Gastrocnemius medialis (tissue), 4 donors: Measurements from ENCODE around the gene PKHD1. TPM values are rescaled to one million over a fixed set of nuclear protein-coding genes. Genes with fewer than 3 reads are reported as not detected.

Experiments used
- ATAC-seq, 2 donors: fragments of 150-250 bp; one replicate each; pipeline ENCODE4 v1.9.1; 2016
- DNase-seq, 2 donors: peaks; one replicate each; pipeline ENCODE4 v3.0.0-alpha.2; 2019
- H3K27ac ChIP-seq, 4 donors: fragments of 200-600 bp; sonication (generic); 1 replicate in 1 of 4; 2 replicates in 3 of 4; pipeline ENCODE4 v1.5.1; 2016 to 2018; ENCODE audit warnings: mild to moderate bottlenecking in 2 of 4, moderate library complexity in 1 of 4
- H3K27me3 ChIP-seq, 3 donors: fragments of 200-600 bp; sonication (generic) in 2 of 3; 1 replicate in 1 of 3; 2 replicates in 2 of 3; pipeline versions ENCODE4 v1.5.1 to v1.6.0; 2016 to 2019; ENCODE audit warnings: mild to moderate bottlenecking in 1 of 3, moderate library complexity in 1 of 3
- H3K36me3 ChIP-seq, 2 donors: fragments of 200-600 bp; sonication (generic) in 1 of 2; one replicate each; pipeline ENCODE4 v1.5.1; 2017 to 2018
- H3K4me1 ChIP-seq, 2 donors: fragments of 200-600 bp; sonication (generic) in 1 of 2; one replicate each; pipeline ENCODE4 v1.5.1; 2016 to 2017; ENCODE audit warnings: mild to moderate bottlenecking in 2 of 2
- H3K4me3 ChIP-seq, 4 donors: fragments of 200-600 bp; sonication (generic) in 3 of 4; 1 replicate in 1 of 4; 2 replicates in 3 of 4; pipeline ENCODE4 v1.5.1; 2016 to 2019; ENCODE audit warnings: mild to moderate bottlenecking in 2 of 4
- H3K9me3 ChIP-seq, 3 donors: fragments of 200-600 bp; sonication (generic) in 2 of 3; 1 replicate in 1 of 3; 2 replicates in 2 of 3; pipeline ENCODE4 v1.5.1; 2016 to 2019
- POLR2A ChIP-seq, 2 donors: fragments of 450-650 bp; IDR thresholded peaks; one replicate each; pipeline ENCODE4 v1.6.1; 2017; ENCODE audit warnings: antibody characterized with exemption in 2 of 2, mild to moderate bottlenecking in 2 of 2, moderate library complexity in 2 of 2
- in situ Hi-C, 4 donors: fragments of 200-750 bp; cut with MboI; loops; one replicate each; pipeline versions ENCODE4 v1.15.0 to v1.8.0; 2017; ENCODE audit warnings: low sequenced_read_pairs in 4 of 4
- intact Hi-C: fragments of 100-400 bp; cut with DNase I; formaldehyde crosslinking; loops from one replicate; pipeline ENCODE4 v1.15.1; 2023; ENCODE audit warnings: low total_unique reads
- total RNA-seq, 4 donors: library from RNA; depleted of rRNA; stranded (reverse); fragments of >200 nt; gene quantifications; one replicate each; pipeline versions ENCODE4 v1.1.0 to v1.2.3, GENCODE V29; 2016
- TF ChIP-seq, protein P1 (sequence below), 5 experiments: fragments of 450-650 bp in 3 of 5; fragments of 200-600 bp in 2 of 5; sonication (generic) in 2 of 5; IDR thresholded peaks in 4 of 5; conservative IDR thresholded peaks in 1 of 5; 1 replicate in 4 of 5; 2 replicates in 1 of 5; pipeline ENCODE4 v1.5.1; 2016 to 2019; ENCODE audit warnings: antibody characterized with exemption in 5 of 5, mild to moderate bottlenecking in 3 of 5, moderate library complexity in 3 of 5

PKHD1 gene
- total RNA-seq, 4 donors from 2014 or later = 0.02 to 0.05 (median 0.02) TPM; not detected in 1

DNA sequence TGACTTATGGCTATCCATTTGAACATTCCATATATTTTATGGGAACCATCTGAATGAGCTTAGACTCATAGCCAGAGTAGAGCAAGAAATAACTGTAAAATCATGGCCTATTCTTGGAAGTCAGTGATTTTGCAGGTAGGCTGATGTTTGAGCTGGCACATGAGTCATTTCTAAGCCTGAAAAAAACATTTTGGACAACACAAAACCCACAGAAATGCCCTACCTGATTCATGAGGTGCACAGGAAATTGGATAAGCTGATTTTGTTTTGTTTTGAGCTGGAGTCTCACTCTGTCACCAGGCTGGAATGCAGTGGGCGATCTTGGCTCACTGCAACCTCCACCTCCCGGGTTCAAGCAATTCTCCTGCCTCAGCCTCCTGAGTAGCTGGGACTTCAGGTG lies 443.0 kb downstream of the PKHD1 start:
- Histone ChIP-seq H3K27ac (no peak overlapping the region), H3K27me3 (no peaks in the 10 kb centered on the region), H3K4me1 (no peaks in the 10 kb centered on the region), H3K4me3 (no peak overlapping the region), H3K9me3 (no peaks in the 10 kb centered on the region), H3K36me3 (no peaks in the 10 kb centered on the region)
- TF ChIP-seq, protein P1, sequence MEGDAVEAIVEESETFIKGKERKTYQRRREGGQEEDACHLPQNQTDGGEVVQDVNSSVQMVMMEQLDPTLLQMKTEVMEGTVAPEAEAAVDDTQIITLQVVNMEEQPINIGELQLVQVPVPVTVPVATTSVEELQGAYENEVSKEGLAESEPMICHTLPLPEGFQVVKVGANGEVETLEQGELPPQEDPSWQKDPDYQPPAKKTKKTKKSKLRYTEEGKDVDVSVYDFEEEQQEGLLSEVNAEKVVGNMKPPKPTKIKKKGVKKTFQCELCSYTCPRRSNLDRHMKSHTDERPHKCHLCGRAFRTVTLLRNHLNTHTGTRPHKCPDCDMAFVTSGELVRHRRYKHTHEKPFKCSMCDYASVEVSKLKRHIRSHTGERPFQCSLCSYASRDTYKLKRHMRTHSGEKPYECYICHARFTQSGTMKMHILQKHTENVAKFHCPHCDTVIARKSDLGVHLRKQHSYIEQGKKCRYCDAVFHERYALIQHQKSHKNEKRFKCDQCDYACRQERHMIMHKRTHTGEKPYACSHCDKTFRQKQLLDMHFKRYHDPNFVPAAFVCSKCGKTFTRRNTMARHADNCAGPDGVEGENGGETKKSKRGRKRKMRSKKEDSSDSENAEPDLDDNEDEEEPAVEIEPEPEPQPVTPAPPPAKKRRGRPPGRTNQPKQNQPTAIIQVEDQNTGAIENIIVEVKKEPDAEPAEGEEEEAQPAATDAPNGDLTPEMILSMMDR (IDR thresholded peaks at IDR 0.05 in 4 of 5, conservative IDR thresholded peaks at IDR 0.05 in 1 of 5) = no peak
- TF ChIP-seq POLR2A (IDR thresholded peaks at IDR 0.05) = no peak
- DNase-seq (no peak), ATAC-seq (no peak)
- in situ Hi-C loops (no loop called here), intact Hi-C loops (no loop called here)

DNA sequence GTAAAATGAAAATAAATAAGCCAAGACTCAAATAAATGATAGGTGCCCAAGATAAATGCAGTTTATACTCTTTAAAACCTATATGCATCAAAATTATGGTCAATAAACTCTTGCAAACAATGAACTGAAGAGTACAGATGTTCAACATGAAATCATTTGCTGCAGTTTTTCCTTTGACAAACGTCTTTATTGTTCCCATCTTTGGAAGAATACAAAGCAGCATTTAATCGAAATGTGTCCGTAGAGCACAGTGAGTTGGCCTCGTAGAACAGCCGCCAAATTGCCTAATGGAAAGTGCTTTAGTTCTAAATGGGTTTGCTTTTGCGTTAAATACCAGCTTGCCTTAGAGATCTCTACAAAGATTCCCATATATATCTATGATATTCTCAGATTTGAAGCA lies 447.4 kb downstream of the PKHD1 start:
- ATAC-seq (no peak), DNase-seq (no peak)
- intact Hi-C loops = no loop called here
- no peaks in the 10 kb centered on the region for H3K4me1 ChIP-seq
- H3K36me3 ChIP-seq = no peaks in the 10 kb centered on the region
- no peaks in the 10 kb centered on the region for H3K9me3 ChIP-seq
- in situ Hi-C loops = no loop called here
- TF ChIP-seq POLR2A (IDR thresholded peaks at IDR 0.05) = no peak
- TF ChIP-seq, protein P1 (IDR thresholded peaks at IDR 0.05 in 4 of 5, conservative IDR thresholded peaks at IDR 0.05 in 1 of 5) = no peak
- no peaks in the 10 kb centered on the region for H3K27me3 ChIP-seq
- no peak overlapping the region for H3K27ac ChIP-seq
- H3K4me3 ChIP-seq = no peak overlapping the region

DNA sequence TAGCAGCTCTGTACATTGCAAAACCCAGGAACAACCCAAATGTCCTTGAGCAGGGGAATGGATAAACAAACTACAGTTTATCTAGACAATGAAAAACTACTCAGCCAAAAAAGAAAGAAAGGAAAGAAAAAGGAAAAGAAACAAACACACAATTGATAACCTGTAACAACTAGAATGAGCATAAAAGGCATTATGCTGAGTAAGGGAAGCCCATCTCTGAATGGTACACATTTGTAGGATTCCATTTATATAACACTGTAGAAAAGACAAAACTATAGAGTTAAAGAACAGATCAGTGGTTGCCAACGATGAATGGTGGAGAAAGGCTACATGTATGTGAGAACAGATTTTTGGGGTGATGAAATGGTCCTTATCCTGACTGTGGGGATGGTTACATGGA lies 454.0 kb downstream of the PKHD1 start:
- no peaks in the 10 kb centered on the region for H3K27me3 ChIP-seq
- ATAC-seq (no peak), DNase-seq (no peak)
- H3K4me3 ChIP-seq = no peak overlapping the region
- no peak overlapping the region for H3K27ac ChIP-seq
- intact Hi-C loops = no loop called here
- no peaks in the 10 kb centered on the region for H3K9me3 ChIP-seq
- no peaks in the 10 kb centered on the region for H3K36me3 ChIP-seq
- in situ Hi-C loops = no loop called here
- no peaks in the 10 kb centered on the region for H3K4me1 ChIP-seq
- no peak for TF ChIP-seq POLR2A (IDR thresholded peaks at IDR 0.05)
- TF ChIP-seq, protein P1 (IDR thresholded peaks at IDR 0.05 in 4 of 5, conservative IDR thresholded peaks at IDR 0.05 in 1 of 5) = no peak

DNA sequence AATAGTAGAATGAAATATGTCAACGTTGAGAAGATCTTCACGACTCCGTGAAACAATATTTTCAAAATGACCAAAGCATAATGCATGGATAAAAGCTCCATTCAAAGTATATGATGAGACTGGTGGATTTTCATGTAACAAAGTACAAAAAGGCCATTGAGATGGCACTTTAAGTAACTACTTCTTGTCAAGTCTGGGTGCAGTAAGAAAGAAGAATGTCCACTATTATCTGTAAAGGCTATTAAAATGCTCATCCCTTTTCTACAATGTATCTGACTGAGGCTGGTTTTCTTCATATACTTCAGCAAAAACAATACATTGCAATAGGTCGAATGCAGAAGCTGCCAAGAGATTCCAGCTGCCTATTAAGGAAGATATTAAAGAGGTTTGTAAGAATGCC lies 457.4 kb downstream of the PKHD1 start:
- DNase-seq = no peak
- H3K27ac ChIP-seq = no peak overlapping the region
- in situ Hi-C loops (no loop called here), intact Hi-C loops (no loop called here)
- H3K36me3 ChIP-seq = no peaks in the 10 kb centered on the region
- ATAC-seq = no peak
- TF ChIP-seq, protein P1 (IDR thresholded peaks at IDR 0.05 in 4 of 5, conservative IDR thresholded peaks at IDR 0.05 in 1 of 5) = no peak
- TF ChIP-seq POLR2A (IDR thresholded peaks at IDR 0.05) = no peak
- no peaks in the 10 kb centered on the region for H3K27me3 ChIP-seq
- no peaks in the 10 kb centered on the region for H3K4me1 ChIP-seq
- H3K9me3 ChIP-seq = no peaks in the 10 kb centered on the region
- H3K4me3 ChIP-seq = no peak overlapping the region

DNA sequence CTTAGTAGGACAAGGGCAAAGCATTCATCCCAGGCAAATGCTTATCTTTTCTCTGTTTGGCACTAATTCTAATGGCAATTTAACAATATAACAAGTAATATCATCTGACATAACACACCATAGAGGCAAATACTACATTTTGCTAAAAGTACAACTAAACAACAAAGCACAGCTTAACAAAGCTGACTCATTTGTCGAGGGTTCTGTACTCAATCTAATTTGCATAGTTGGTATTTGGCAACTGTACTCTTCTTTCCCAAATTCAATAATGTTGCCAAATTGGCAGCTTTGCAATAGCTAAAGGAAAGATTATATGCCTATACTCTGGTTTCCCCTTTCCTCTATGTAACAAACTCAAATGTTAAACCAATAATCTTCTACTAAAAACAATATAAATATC lies 461.0 kb downstream of the PKHD1 start:
- no peak overlapping the region for H3K27ac ChIP-seq
- H3K36me3 ChIP-seq = no peaks in the 10 kb centered on the region
- no peak overlapping the region for H3K4me3 ChIP-seq
- DNase-seq (no peak), ATAC-seq (no peak)
- no peaks in the 10 kb centered on the region for H3K9me3 ChIP-seq
- H3K27me3 ChIP-seq = no peaks in the 10 kb centered on the region
- intact Hi-C loops (no loop called here), in situ Hi-C loops (no loop called here)
- no peaks in the 10 kb centered on the region for H3K4me1 ChIP-seq
- TF ChIP-seq, protein P1 (IDR thresholded peaks at IDR 0.05 in 4 of 5, conservative IDR thresholded peaks at IDR 0.05 in 1 of 5) = no peak
- no peak for TF ChIP-seq POLR2A (IDR thresholded peaks at IDR 0.05)
